HepG2 (cell line): ENCODE measurements around the gene CADM1. TPM values are rescaled to one million over a fixed set of nuclear protein-coding genes. Genes with fewer than 3 reads are reported as not detected.

ENCODE experiments used
- ATAC-seq: fragments of 200-7000 bp; cut with Tn5 transposase; 3 replicates; pipeline ENCODE4 v1.9.1; 2020; ENCODE audit warnings: mild to moderate bottlenecking, moderate library complexity
- BruUV-seq: library from RNA; stranded (reverse); fragments of 400-500 nt; replicated peaks from 2 replicates; lab custom pipeline; 2021; lab: Mats Ljungman, UMichigan
- CTCF ChIA-PET: fragments of 300-600 bp; formaldehyde crosslinking; extraction: SDS; loops from one replicate; lab custom pipeline; 2021; ENCODE audit warnings: low total read pairs, inconsistent platforms, low intra/inter-chr PET ratio; lab: Yijun Ruan, JAX
- POLR2A ChIA-PET: fragments of 350-600 bp; sonication (Branson Sonifier 250); formaldehyde crosslinking; loops from one replicate; lab custom pipeline; 2020; ENCODE audit warnings: antibody characterized with exemption, inconsistent platforms; lab: Yijun Ruan, JAX
- DNase-seq: peaks from one replicate; pipeline ENCODE4 v3.0.0-alpha.2; 2015; ENCODE audit warnings: low spot score
- FAIRE-seq: peaks from 3 replicates; lab custom pipeline; 2011; peaks lifted over from hg19 to GRCh38; lab: Jason Lieb, UNC
- H2AFZ ChIP-seq: one replicate; pipeline ENCODE4 v1.6.1; 2011; ENCODE audit warnings: low read length, inconsistent platforms
- H3K27ac ChIP-seq: fragments of 300-600 bp; 3 replicates; pipeline ENCODE4 v1.8.0; 2011; ENCODE audit warnings: mixed run types, mild to moderate bottlenecking, mixed read lengths, low read length, inconsistent platforms; ENCODE audit not compliant: insufficient read depth; ENCODE audit errors: extremely low read length
- H3K27me3 ChIP-seq, 2 experiments: fragments of 200-600 bp in 1 of 2; 2 replicates in 1 of 2; 3 replicates in 1 of 2; pipeline versions ENCODE4 v1.6.0 to v1.8.0; 2011; ENCODE audit warnings: low read length in 2 of 2, mild to moderate bottlenecking in 2 of 2, moderate library complexity in 2 of 2, inconsistent platforms in 1 of 2; ENCODE audit not compliant: insufficient read depth in 2 of 2, control insufficient read depth in 1 of 2
- H3K36me3 ChIP-seq, 2 experiments: fragments of 200-600 bp in 1 of 2; replicated peaks in 1 of 2; 2 replicates in 1 of 2; 3 replicates in 1 of 2; pipeline versions ENCODE4 v1.5.1 to v1.8.0; 2011; ENCODE audit warnings: low read length in 2 of 2, inconsistent platforms in 1 of 2; ENCODE audit not compliant: insufficient read depth in 2 of 2, control insufficient read depth in 1 of 2
- H3K4me1 ChIP-seq: 2 replicates; pipeline ENCODE4 v1.5.1; 2012; ENCODE audit warnings: low read length, inconsistent platforms; ENCODE audit not compliant: insufficient read depth
- H3K4me2 ChIP-seq: 2 replicates; pipeline ENCODE4 v1.6.0; 2011; ENCODE audit warnings: low read depth, low read length, inconsistent platforms
- H3K4me3 ChIP-seq, 3 experiments: fragments of 200-600 bp in 1 of 3; sonication (generic), shearing (Covaris generic) in 1 of 3; replicated peaks in 1 of 3; 2 replicates each; pipeline ENCODE4 v1.5.1; 2011 to 2016; ENCODE audit warnings: low read length in 3 of 3, inconsistent platforms in 2 of 3, low read depth in 2 of 3, mild to moderate bottlenecking in 2 of 3, control low read depth in 1 of 3, mixed read lengths in 1 of 3; ENCODE audit not compliant: insufficient read depth in 1 of 3
- H3K79me2 ChIP-seq: one replicate; pipeline ENCODE4 v1.6.1; 2011; ENCODE audit warnings: low read length, inconsistent platforms; ENCODE audit not compliant: insufficient read depth
- H3K9ac ChIP-seq: 2 replicates; pipeline ENCODE4 v1.6.0; 2011; ENCODE audit warnings: mild to moderate bottlenecking, low read depth, low read length, inconsistent platforms; ENCODE audit not compliant: insufficient read depth
- H3K9me3 ChIP-seq: 2 replicates; pipeline ENCODE4 v1.5.1; 2012; ENCODE audit warnings: mild to moderate bottlenecking, low read length
- H4K20me1 ChIP-seq: 2 replicates; pipeline ENCODE4 v1.6.0; 2011; ENCODE audit warnings: inconsistent platforms, mild to moderate bottlenecking, low read length, moderate library complexity; ENCODE audit not compliant: insufficient read depth
- AFF4 ChIP-seq: sonication (generic); formaldehyde crosslinking; IDR thresholded peaks from 2 replicates; pipeline ENCODE4 v1.4.0; 2020; ENCODE audit warnings: missing genetic modification reagents
- DR1 ChIP-seq: sonication (generic); formaldehyde crosslinking; IDR thresholded peaks from 2 replicates; pipeline ENCODE4 v1.8.0; 2021; ENCODE audit warnings: mild to moderate bottlenecking, missing genetic modification reagents, inconsistent platforms
- EED ChIP-seq: sonication (generic); formaldehyde crosslinking; IDR thresholded peaks from 2 replicates; pipeline ENCODE4 v1.5.0; 2020; ENCODE audit warnings: mild to moderate bottlenecking, missing genetic modification reagents
- EHMT2 ChIP-seq: fragments of 200-600 bp; sonication (generic); IDR thresholded peaks from 2 replicates; pipeline ENCODE4 v1.7.0; 2017; ENCODE audit warnings: antibody characterized with exemption, low read depth, low read length, borderline replicate concordance
- NCOA1 ChIP-seq: sonication (generic); formaldehyde crosslinking; IDR thresholded peaks from 2 replicates; pipeline ENCODE4 v1.9.0; 2021; ENCODE audit warnings: missing genetic modification reagents
- NFE2L1 ChIP-seq: sonication (generic); formaldehyde crosslinking; IDR thresholded peaks from 2 replicates; pipeline ENCODE4 v1.4.0; 2020; ENCODE audit warnings: missing genetic modification reagents, mild to moderate bottlenecking, borderline replicate concordance
- POGZ ChIP-seq: sonication (generic); formaldehyde crosslinking; IDR thresholded peaks from 2 replicates; pipeline ENCODE4 v1.4.0; 2020; ENCODE audit warnings: mild to moderate bottlenecking, missing genetic modification reagents
- RNF2 ChIP-seq: fragments of 450-650 bp; conservative IDR thresholded peaks from 2 replicates; pipeline ENCODE4 v1.6.1; 2016; ENCODE audit warnings: low read depth
- SMAD9 ChIP-seq: sonication (generic); formaldehyde crosslinking; IDR thresholded peaks from 2 replicates; pipeline ENCODE4 v1.5.1; 2020; ENCODE audit warnings: mild to moderate bottlenecking, missing genetic modification reagents
- TOPORS ChIP-seq: sonication (generic); formaldehyde crosslinking; IDR thresholded peaks from 2 replicates; pipeline ENCODE4 v1.8.0; 2023; ENCODE audit warnings: mild to moderate bottlenecking, missing genetic modification reagents
- ZBTB46 ChIP-seq: sonication (generic); formaldehyde crosslinking; IDR thresholded peaks from 2 replicates; pipeline ENCODE4 v1.4.0; 2020; ENCODE audit warnings: mild to moderate bottlenecking, missing genetic modification reagents, borderline replicate concordance
- ZNF253 ChIP-seq: sonication (generic); formaldehyde crosslinking; IDR thresholded peaks from 2 replicates; pipeline ENCODE4 v1.8.0; 2022; ENCODE audit warnings: mild to moderate bottlenecking, missing genetic modification reagents, borderline replicate concordance
- ZNF276 ChIP-seq: sonication (generic); formaldehyde crosslinking; IDR thresholded peaks from 2 replicates; pipeline ENCODE4 v1.4.0; 2020; ENCODE audit warnings: mild to moderate bottlenecking, low read depth, missing genetic modification reagents
- ZNF431 ChIP-seq: sonication (generic); formaldehyde crosslinking; IDR thresholded peaks from 2 replicates; pipeline ENCODE4 v1.9.0; 2022; ENCODE audit warnings: missing genetic modification reagents, low read depth, mild to moderate bottlenecking, borderline replicate concordance
- ZSCAN5A ChIP-seq: sonication (generic); formaldehyde crosslinking; IDR thresholded peaks from 2 replicates; pipeline ENCODE4 v1.8.0; 2022; ENCODE audit warnings: mild to moderate bottlenecking, missing genetic modification reagents, borderline replicate concordance
- WGBS: methylation state at CpG from one replicate; pipeline ENCODE4 v1.1.6; 2017; ENCODE audit warnings: low lambda C conversion rate; 5-methylcytosine and 5-hydroxymethylcytosine counted together
- in situ Hi-C: cut with HindIII; loops from 2 replicates; pipeline ENCODE4 v1.10.0; 2017; ENCODE audit warnings: low pct_unique_long_range_greater_than_20kb; ENCODE audit not compliant: extremely low pct_ligation_motif_present
- intact Hi-C: fragments of 100-400 bp; cut with micrococcal nuclease; formaldehyde crosslinking; loops from one replicate; pipeline ENCODE4 v1.10.0; 2022; ENCODE audit not compliant: unreplicated experiment
- polyA plus RNA-seq, 8 experiments: library from polyadenylated mRNA; depleted of rRNA in 3 of 8; stranded (reverse) in 7 of 8; unstranded in 1 of 8; fragments of >200 nt; fragmentation: Illumina TruSeq in 4 of 8; extraction: Trizol in 4 of 8; gene quantifications; 2 replicates each; pipeline versions ENCODE4 v1.2.1 to v1.2.3, GENCODE V29; 2011 to 2016; ENCODE audit warnings: low read depth in 4 of 8, missing spikeins in 1 of 8, mixed read lengths in 1 of 8; ENCODE audit not compliant: insufficient read depth in 1 of 8
- total RNA-seq, 5 experiments: library from RNA; depleted of rRNA; stranded (reverse); fragments of >200 nt; fragmentation: Illumina TruSeq; extraction: Trizol; gene quantifications; 2 replicates each; pipeline ENCODE4 v1.2.3, GENCODE V29; 2016; ENCODE audit warnings: low read depth in 1 of 5

Gene CADM1
- total and polyA plus RNA-seq, 2 of the 13 experiments (the other 11 are each of a cell fraction or from before 2014, with no cell fraction given): 71.3 to 122 TPM

GRCh38 chr11:115244296-115244695 lies 259.9 kb downstream of the CADM1 start:
- DNase-seq: no peak
- Histone ChIP-seq H3K4me1 (peaks cover 34% of the 10 kb centered on the region), H4K20me1 (peaks cover 5% of the 10 kb centered on the region; the same call in 1 of the 2 replicates), H3K27ac (no peak overlapping the region), H3K27me3 (no peaks in the 10 kb centered on the region), H3K4me2 (no peak overlapping the region), H2AFZ (no peak overlapping the region), H3K36me3 (peaks cover 0 to 20% of the 10 kb centered on the region in 2 experiments; a peak in 2 of 5 replicates), H3K79me2 (no peaks in the 10 kb centered on the region), H3K9me3 (no peaks in the 10 kb centered on the region), H3K4me3 (no peak overlapping the region), H3K9ac (no peak overlapping the region)
- ATAC-seq: no peak
- in situ Hi-C loops: no loop called here
- ChIA-PET CTCF (no interaction called here), POLR2A (no interaction called here)
- no peak for FAIRE-seq
- TF ChIP-seq TOPORS: no peak
- TF ChIP-seq SMAD9 (CRISPR knock-in tag): no peak
- TF ChIP-seq ZNF253: no peak
- TF ChIP-seq POGZ (CRISPR knock-in tag): no peak
- no peak for TF ChIP-seq NFE2L1 (CRISPR knock-in tag)
- no peak for TF ChIP-seq DR1 (CRISPR knock-in tag)
- no peak for TF ChIP-seq ZNF276 (CRISPR knock-in tag)
- no peak for TF ChIP-seq ZBTB46 (CRISPR knock-in tag)
- TF ChIP-seq EED (CRISPR knock-in tag): no peak
- TF ChIP-seq AFF4 (CRISPR knock-in tag): no peak
- no peak for TF ChIP-seq NCOA1 (CRISPR knock-in tag)
- no peak for TF ChIP-seq EHMT2
- TF ChIP-seq ZSCAN5A (CRISPR knock-in tag): no peak
- TF ChIP-seq RNF2: no peak
- TF ChIP-seq ZNF431: no peak
- intact Hi-C loops: no loop called here
- 95% methylated on average over 5 of the region's 5 CpGs for WGBS
- no TSS peak for BruUV-seq
